ENCODE results near the gene SACM1L.

The SACM1L gene

GRCh38 chr3:45765266-45765851 is 76.2 kb downstream of the SACM1L start:
- DNase-seq (ENCODE audit: low read depth in 2 of 3, low spot score in 2 of 3), result no peak

DNA sequence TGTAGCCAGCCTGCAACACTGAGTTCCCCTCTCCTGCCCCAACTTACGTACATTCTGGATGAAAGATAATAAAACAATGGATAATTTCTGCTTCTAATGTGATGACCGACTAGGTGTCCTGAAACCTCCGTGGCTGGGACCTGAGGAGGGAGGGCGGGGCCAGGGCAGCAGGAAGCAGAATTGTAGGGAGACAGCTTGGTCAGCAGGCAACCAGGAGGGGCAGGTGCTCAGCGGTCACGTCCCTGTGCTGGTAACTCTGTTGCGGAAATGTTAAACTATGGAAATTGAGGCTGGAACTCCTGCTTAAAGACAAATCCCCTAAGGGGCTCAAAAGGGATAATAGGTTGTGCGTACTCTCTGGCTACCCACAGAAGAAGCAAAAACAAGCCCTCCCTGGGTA is 76.8 kb downstream of the SACM1L start:
- no peak for DNase-seq (ENCODE audit: low read depth in 2 of 3, low spot score in 2 of 3)

DNA sequence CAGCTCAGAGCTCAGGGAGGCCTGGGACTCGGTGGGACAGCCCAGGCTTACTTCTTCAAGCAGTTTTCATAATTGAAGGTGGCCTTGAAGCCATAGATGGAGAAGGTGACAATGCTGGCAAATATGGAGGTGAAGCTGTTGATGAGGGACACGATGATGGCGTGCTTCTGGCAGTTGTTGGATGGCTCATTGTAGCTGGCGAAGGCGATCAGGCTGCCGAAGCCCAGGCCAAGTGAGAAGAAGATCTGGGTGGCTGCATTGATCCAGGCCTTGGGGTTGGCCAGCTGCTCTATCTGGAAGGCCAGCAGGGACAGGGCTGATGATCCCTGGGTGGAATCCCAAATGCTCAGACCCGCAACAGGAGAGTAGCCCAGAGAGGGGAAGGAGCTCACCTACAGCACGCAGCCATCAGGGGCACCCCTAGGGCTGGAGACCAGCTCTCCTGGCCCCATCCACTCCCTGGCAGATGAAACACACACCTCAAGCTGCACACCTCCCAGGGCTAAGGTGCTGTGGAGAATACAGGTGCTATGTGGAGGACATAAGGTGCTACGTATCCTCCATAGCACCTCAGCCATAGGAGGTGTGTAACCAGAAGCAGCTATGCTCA is 82.1 kb downstream of the SACM1L start:
- no peak for DNase-seq (ENCODE audit: low read depth in 2 of 3, low spot score in 2 of 3)

- no peak for DNase-seq (ENCODE audit: low read depth in 2 of 3, low spot score in 2 of 3)
Measured at GRCh38 chr3:45771831-45772230, 82.6 kb downstream of the SACM1L start.

DNA sequence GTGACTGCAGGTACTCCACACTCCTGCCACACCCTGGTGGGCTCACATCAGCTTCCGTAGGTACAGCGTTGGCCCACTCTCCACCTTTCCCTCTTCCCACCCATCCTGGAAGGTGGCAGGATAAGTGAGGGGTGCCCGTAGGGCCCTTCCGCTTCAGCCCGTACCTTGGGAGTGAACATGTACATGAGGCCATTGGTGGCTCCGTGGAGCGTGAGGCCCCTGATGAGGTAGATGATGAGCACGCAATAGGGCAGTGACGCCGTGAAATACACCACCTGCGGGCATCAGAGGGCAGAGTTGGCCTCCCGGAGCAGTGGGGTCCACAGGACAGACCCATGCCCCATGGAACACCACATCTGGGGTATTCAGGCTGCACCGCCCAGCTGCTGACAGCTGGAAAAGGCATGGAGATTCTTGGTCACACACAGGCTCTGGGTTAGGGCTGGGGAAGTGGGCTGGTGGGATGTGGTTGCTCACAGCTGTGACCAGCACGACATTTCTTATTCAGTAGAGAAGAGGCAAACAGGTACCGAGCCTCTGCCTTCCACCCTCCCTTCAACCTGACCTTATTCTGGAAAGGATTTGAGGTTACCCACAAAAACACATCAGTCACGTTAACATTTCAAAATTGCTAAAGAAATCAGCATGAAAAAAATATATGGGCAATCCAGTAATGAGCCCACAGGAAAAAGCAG is 83.3 kb downstream of the SACM1L start:
- no peak for DNase-seq (ENCODE audit: low read depth in 2 of 3, low spot score in 2 of 3)

DNA sequence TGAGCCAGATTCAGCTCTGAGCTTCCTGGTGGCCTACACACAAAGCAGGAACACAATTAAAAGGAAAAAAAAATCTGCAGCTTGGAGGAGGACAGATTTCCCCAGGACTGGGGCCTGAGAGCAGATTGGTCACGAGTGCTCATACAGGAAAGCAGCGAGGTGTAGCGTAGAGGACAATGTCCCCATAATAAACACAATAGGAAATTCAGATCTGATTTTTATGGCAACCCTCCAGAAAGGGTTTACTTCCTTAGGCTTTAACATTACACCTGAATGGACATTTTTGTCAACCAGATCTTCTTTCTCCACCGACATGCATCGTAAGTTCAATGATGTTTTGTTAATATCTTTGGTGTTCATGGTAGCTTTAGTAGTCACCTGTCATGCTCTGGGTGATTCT is 83.9 kb downstream of the SACM1L start:
- DNase-seq (ENCODE audit: low read depth in 2 of 3, low spot score in 2 of 3), result no peak

DNA sequence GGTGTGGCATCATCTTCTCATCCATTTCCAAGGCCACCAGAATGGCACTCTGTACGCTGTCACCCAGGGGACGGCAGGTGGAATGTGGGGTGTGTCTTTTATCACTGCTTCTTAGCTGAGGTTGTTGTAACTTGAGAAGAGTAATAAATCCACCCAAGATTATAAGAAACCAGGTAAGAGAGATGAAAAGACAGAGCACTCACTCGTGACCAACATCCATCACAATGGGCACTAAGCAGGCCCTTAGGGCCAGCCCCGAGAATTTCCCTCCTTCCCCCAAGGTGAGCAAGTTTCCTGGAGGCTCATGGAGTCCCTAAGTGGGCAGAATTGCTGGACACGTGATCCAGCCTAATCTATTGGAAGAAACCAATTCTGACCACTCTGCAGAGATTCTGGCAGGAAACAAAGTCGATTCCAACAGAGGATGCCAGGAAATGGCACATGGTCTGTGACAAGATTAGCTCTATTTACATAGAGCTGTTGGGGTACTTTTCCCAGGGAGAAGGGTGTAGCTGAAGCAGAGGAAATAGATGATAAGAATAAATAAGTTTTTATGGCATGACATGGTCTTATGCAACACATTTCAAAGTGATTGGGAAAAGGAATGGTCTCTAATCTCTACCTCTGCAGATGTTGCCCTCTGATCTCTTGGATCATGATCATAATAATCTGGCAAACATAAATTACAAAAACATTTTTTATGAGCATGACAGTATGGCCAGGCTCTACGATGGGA is 84.7 kb downstream of the SACM1L start:
- DNase-seq (ENCODE audit: low read depth in 2 of 3, low spot score in 2 of 3), result no peak

DNA sequence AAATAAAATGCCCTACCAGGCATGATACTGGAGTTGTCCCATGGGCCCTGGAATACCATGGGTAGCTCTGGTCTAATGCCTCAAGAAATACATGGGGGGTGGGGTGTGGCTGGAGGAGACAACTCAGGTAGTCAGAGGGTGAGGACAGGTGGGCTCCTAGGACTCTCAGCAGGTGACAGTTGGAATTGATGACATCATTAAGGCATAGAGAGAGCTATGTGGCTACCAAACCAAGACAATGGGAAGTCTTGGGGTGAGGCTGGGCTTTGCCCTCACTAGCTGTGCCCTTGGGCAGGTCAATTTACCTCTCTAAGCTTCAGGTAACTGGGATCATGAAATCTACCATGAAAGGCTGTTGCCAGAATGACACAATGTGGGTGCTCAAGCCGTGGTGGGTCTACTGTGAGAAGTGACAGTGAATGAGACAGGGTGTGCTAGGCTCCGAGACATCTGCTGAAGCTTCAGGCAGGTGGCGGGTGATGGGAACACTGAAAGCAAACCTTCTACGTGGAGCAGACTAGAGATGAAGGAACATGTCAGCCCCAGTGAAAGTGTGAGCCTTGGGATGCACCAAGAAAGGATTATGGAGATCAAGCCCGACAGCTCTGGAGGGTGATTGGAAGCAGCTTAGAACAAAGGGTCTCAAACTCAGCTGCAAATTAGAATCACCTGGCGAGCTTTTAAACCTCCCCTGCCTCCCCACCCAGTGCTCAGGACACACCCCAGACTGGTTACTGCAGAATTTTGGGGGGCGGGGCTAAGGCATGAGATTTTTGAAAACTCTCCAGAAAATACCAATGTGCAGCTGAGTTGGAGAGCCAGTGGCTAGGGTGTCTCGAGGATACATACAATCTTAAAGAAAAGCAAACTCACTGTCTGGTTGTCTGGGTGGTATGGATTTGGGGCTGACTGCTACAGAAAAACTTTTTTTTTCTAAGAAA is 85.7 kb downstream of the SACM1L start:
- DNase-seq (ENCODE audit: low read depth in 2 of 3, low spot score in 2 of 3), result no peak

DNA sequence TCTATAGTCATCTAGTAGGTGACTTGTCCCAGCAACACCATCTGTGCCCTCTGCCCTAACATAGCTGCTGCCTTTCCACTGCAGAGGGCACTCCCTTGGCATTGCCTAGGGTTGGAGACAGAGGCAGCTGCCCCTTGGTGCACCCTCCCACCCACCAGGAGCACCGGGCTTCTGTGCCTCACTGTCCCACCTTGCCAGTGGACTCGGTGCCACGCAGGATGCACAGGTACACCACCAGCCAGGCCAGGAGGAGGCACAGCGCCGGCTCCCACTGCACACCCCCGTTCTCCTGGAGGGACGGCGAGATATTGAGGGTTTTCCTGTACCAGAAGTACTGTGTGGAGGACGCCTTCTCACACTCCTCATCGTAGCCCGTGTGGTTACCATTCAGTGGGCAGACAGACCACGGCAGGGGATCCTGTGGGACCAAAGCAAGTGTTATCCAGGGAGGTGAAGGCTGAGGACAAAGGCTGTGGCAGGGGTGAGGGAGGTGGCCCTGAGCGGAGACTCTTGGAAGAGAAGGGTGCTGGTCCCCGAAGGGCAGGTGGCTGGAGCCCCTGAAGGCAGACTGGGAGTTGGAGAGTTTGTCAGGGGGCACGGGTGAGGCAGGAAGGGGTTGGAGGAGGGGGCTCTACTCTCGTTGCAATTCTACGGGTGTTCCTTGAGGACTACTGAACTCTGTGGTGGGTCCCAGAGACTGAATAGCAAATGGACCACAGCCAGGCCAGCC is 86.5 kb downstream of the SACM1L start:
- DNase-seq (ENCODE audit: low read depth in 2 of 3, low spot score in 2 of 3), result no peak

DNA sequence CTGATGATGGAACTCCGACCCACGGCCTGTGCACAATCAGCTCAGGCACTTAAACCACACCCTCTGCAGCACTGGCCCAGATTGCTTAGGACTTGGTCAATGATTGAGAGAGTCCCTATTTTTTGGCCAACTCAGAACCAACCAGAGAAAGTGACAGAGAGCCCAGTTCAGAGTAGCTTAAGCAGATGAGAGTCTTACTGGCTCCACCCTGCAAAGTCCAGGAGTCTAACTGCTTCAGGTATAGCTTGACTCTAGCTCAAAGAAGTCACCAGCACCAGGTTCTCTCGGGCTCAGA is 87.1 kb downstream of the SACM1L start:
- DNase-seq (ENCODE audit: low read depth in 2 of 3, low spot score in 2 of 3), result no peak

GRCh38 chr3:45776611-45777010 is 87.4 kb downstream of the SACM1L start:
- DNase-seq (ENCODE audit: low read depth in 2 of 3, low spot score in 2 of 3), result no peak

GRCh38 chr3:45777111-45777745 is 88.0 kb downstream of the SACM1L start:
- no peak for DNase-seq (ENCODE audit: low read depth in 2 of 3, low spot score in 2 of 3)

DNA sequence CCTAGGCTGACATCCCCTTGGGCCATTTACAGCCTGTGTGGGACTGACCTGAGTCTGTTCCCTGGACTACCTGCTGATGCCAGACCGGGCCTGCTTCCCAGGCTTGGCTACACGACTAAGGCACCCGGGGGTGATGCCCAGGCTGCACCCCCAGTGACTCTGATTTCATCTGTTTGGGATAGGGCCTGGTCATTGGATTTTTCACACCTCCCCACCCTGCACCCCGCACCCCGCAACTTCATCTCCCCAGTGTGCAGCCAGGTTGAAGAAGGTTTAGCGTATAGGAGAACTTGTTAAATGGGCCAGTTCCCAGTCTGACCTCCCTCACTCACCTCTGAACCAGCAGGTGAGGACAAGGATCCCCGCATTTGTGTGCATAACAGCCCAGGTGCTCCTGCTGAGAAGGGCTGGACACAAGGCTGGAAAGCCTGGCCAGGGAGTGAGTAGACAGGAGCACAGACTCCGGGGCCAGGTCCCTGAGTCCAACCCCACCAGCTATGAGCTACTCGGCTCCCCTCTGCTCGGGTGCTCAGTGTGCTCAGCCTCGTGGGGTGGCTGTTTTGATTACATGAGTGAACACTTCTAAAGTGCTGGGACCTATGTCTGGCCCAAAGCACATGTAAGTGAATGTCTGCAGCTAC is 88.7 kb downstream of the SACM1L start:
- no peak for DNase-seq (ENCODE audit: low read depth in 2 of 3, low spot score in 2 of 3)

DNA sequence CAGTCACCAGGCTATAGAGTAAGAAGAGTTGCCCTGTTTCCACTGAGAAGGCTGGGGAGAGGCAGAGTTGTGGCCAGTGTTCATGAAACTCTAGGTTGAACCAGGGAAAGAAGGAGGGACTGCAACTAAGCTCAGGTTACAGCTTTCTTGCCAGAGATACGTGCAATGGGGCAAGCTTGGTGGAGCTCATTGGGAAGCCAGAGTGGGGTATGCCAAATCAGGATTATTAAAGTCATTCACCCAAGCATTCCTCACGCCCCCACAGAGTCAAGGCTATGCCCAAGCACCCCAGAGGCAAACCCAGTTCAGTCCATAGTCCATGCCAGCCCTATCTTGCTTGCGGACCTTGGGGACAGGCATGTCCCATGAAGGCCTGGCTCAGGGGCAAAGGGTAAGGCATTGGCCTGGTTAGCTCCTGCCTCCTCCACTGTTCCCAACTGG is 89.6 kb downstream of the SACM1L start:
- no peak for DNase-seq (ENCODE audit: low read depth in 2 of 3, low spot score in 2 of 3)

- DNase-seq (ENCODE audit: low read depth in 2 of 3, low spot score in 2 of 3), result no peak
Measured at GRCh38 chr3:45779746-45780735, 90.8 kb downstream of the SACM1L start.

DNA sequence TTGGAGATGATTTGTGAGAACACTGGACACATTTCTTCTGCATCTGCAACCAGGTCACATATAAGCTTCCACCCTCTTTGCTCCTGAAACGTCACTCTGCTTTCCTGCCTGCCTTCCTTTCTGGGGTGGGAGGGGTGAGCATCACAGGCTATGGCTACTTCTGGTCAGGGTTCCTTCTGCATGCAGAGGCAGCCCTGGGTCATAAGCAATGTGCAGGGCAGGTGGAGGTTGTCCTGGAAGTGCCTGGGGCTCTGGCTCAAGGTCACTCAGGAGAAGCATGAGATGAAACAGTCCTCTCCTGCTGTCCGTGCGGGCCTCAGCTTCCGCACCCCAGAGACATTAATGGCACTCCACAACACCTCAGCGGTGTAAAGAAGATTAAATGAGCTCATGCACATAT is 92.1 kb downstream of the SACM1L start:
- DNase-seq (ENCODE audit: low read depth in 2 of 3, low spot score in 2 of 3), result no peak

- DNase-seq (ENCODE audit: low read depth in 2 of 3, low spot score in 2 of 3), result no peak
Measured at GRCh38 chr3:45781841-45782240, 92.6 kb downstream of the SACM1L start.

DNA sequence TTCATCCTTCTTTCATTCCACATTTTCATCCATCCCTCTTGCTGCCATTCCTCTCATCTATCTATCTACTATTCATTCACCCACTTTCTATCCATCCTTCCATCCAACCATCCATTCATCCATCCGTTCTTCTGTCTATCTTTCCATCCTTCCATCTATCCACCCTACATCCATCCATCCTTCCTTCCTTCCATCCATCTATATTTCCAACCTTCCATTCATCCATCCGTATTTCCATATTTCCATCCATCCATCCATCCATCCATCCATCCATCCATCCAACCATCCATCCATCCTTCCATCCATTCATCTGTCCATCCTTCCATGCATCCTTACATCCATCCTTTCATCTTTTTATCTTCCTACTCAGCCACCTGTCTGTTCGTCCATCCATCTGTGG is 93.2 kb downstream of the SACM1L start:
- DNase-seq (ENCODE audit: low read depth in 2 of 3, low spot score in 2 of 3), result no peak

Measured in activated CD8-positive, alpha-beta memory T cell treated with anti-CD3 and anti-CD28 coated beads for 48 hours (primary cell).